Endothelial cell of umbilical vein (primary cell): ENCODE results near the gene ST3GAL4. TPM values are rescaled to one million over a fixed set of nuclear protein-coding genes. Genes with fewer than 3 reads are reported as not detected.

Experiments
- BruUV-seq: library from RNA; stranded (reverse); fragments of 400-500 nt; replicated peaks from 2 replicates; lab custom pipeline; 2021; lab: Mats Ljungman, UMichigan
- CTCF ChIA-PET: fragments of 300-600, 350-600 bp; sonication (Branson Sonifier 250); formaldehyde crosslinking; loops from one replicate; lab custom pipeline; 2021; ENCODE audit warnings: antibody characterized with exemption, inconsistent platforms; lab: Charles Lee
- POLR2A ChIA-PET: fragments of 300-600, 350-600 bp; sonication (Branson Sonifier 250); formaldehyde crosslinking; loops from one replicate; lab custom pipeline; 2021; ENCODE audit warnings: antibody characterized with exemption, inconsistent platforms; lab: Charles Lee
- DNase-seq: peaks from one replicate; pipeline ENCODE4 v3.0.0-alpha.2; 2011; ENCODE audit warnings: low read depth, low spot score
- FAIRE-seq: peaks from 2 replicates; lab custom pipeline; 2011; peaks lifted over from hg19 to GRCh38; lab: Jason Lieb, UNC
- H2AFZ ChIP-seq: 2 replicates; pipeline ENCODE4 v1.6.0; 2012; ENCODE audit warnings: low read depth, low read length, control low read depth, inconsistent platforms
- H3K27ac ChIP-seq: 2 replicates; pipeline ENCODE4 v1.5.1; 2011; ENCODE audit warnings: low read depth, mild to moderate bottlenecking, control low read depth, low read length, moderate library complexity; ENCODE audit not compliant: insufficient read depth
- H3K27me3 ChIP-seq, 2 experiments: 2 replicates each; pipeline versions ENCODE4 v1.6.0 to v1.6.1; 2011; ENCODE audit warnings: low read length in 2 of 2, mixed read lengths in 1 of 2; ENCODE audit not compliant: control insufficient read depth in 2 of 2, insufficient read depth in 2 of 2
- H3K36me3 ChIP-seq, 2 experiments: 2 replicates in 1 of 2; 3 replicates in 1 of 2; pipeline ENCODE4 v1.5.1; 2011; ENCODE audit warnings: low read length in 2 of 2, mild to moderate bottlenecking in 1 of 2, moderate library complexity in 1 of 2; ENCODE audit not compliant: control insufficient read depth in 2 of 2, insufficient read depth in 2 of 2; ENCODE audit errors: extremely low read depth in 1 of 2
- H3K4me1 ChIP-seq: 3 replicates; pipeline ENCODE4 v1.5.1; 2011; ENCODE audit warnings: mild to moderate bottlenecking, low read length; ENCODE audit not compliant: control insufficient read depth, insufficient read depth; ENCODE audit errors: extremely low read depth
- H3K4me2 ChIP-seq: 2 replicates; pipeline ENCODE4 v1.6.1; 2011; ENCODE audit warnings: low read length, control low read depth, mixed read lengths; ENCODE audit not compliant: insufficient read depth
- H3K4me3 ChIP-seq, 3 experiments: fragments of 200-600 bp in 1 of 3; sonication (generic), shearing (Covaris generic) in 1 of 3; replicated peaks in 1 of 3; 2 replicates each; pipeline ENCODE4 v1.5.1; 2011 to 2016; ENCODE audit warnings: control low read depth in 3 of 3, low read length in 3 of 3, mild to moderate bottlenecking in 2 of 3, inconsistent platforms in 1 of 3, low read depth in 1 of 3, moderate library complexity in 1 of 3; ENCODE audit not compliant: insufficient read depth in 1 of 3
- H3K79me2 ChIP-seq: 2 replicates; pipeline ENCODE4 v1.6.0; 2012; ENCODE audit warnings: low read length, inconsistent platforms; ENCODE audit not compliant: control insufficient read depth, insufficient read depth
- H3K9ac ChIP-seq: replicated peaks from 2 replicates; pipeline ENCODE3; 2011; ENCODE audit warnings: low read length, control low read depth; ENCODE audit not compliant: insufficient read depth; ENCODE audit errors: extremely low read depth
- H3K9me1 ChIP-seq: replicated peaks from 3 replicates; pipeline ENCODE4 v1.6.0; 2011; ENCODE audit warnings: mild to moderate bottlenecking, low read length; ENCODE audit not compliant: control insufficient read depth, insufficient read depth; ENCODE audit errors: extremely low read depth
- H3K9me3 ChIP-seq: replicated peaks from 2 replicates; pipeline ENCODE4 v1.5.1; 2012; ENCODE audit warnings: low read length, inconsistent platforms; ENCODE audit not compliant: control insufficient read depth, insufficient read depth
- H4K20me1 ChIP-seq: replicated peaks from 2 replicates; pipeline ENCODE3; 2011; ENCODE audit warnings: mild to moderate bottlenecking, low read length; ENCODE audit not compliant: control insufficient read depth, insufficient read depth; ENCODE audit errors: extremely low read depth
- EZH2 ChIP-seq: IDR thresholded peaks from 2 replicates; pipeline ENCODE4 v1.6.1; 2012; ENCODE audit warnings: borderline replicate concordance, low read depth, mild to moderate bottlenecking, moderate library complexity, low read length, inconsistent platforms; ENCODE audit not compliant: severe bottlenecking
- FOS ChIP-seq: IDR thresholded peaks from 2 replicates; pipeline ENCODE4 v1.6.1; 2011; ENCODE audit warnings: mild to moderate bottlenecking, low read length, moderate library complexity, borderline replicate concordance; ENCODE audit not compliant: insufficient read depth
- GATA2 ChIP-seq: IDR thresholded peaks from 2 replicates; pipeline ENCODE4 v1.7.0; 2011; ENCODE audit warnings: low read depth, mild to moderate bottlenecking, moderate library complexity, mixed read lengths, low read length; ENCODE audit not compliant: insufficient read length, insufficient read depth
- JUN ChIP-seq: IDR thresholded peaks from 2 replicates; pipeline ENCODE4 v1.6.1; 2011; ENCODE audit warnings: borderline replicate concordance, low read depth; ENCODE audit not compliant: insufficient read length, insufficient read depth
- MYC ChIP-seq: IDR thresholded peaks from one replicate; pipeline ENCODE4 v1.6.1; 2011; ENCODE audit warnings: mild to moderate bottlenecking, low read depth, low read length
- POLR2A ChIP-seq: IDR thresholded peaks from 2 replicates; pipeline ENCODE4 v1.6.1; 2012; ENCODE audit warnings: low read depth, mild to moderate bottlenecking, control low read depth, low read length
- POLR2AphosphoS5 ChIP-seq: IDR thresholded peaks from 2 replicates; pipeline ENCODE4 v1.6.1; 2012; ENCODE audit warnings: low read depth, mild to moderate bottlenecking, control low read depth, low read length, moderate library complexity; ENCODE audit not compliant: insufficient read depth
- dilution Hi-C: fragments of 300-500 bp; cut with MboI; formaldehyde crosslinking; loops from one replicate; pipeline ENCODE4 v1.15.0; 2019; ENCODE audit warnings: low sequenced_read_pairs; ENCODE audit not compliant: extremely low pct_ligation_motif_present
- intact Hi-C: fragments of 100-400 bp; cut with micrococcal nuclease; formaldehyde crosslinking; loops from one replicate; pipeline ENCODE4 v1.10.0; 2022
- polyA plus RNA-seq, 4 experiments: library from polyadenylated mRNA; depleted of rRNA in 3 of 4; stranded (reverse) in 3 of 4; unstranded in 1 of 4; fragments of >200 nt; gene quantifications; 2 replicates each; pipeline versions ENCODE4 v1.2.1 to v1.2.3, GENCODE V29; 2011 to 2012; ENCODE audit warnings: missing spikeins in 1 of 4
- total RNA-seq: library from RNA; stranded (reverse); gene quantifications from 2 replicates; pipeline ENCODE4 v1.2.3, GENCODE V29; 2021
- TF ChIP-seq, protein P1 (sequence below), 2 donors: IDR thresholded peaks; 1 replicate in 1 of 2; 2 replicates in 1 of 2; pipeline ENCODE4 v1.5.1; 2011; ENCODE audit warnings: low read length in 2 of 2, mild to moderate bottlenecking in 2 of 2, moderate library complexity in 2 of 2, control low read depth in 1 of 2, inconsistent platforms in 1 of 2, low read depth in 1 of 2; ENCODE audit not compliant: insufficient read depth in 1 of 2; ENCODE audit errors: extremely low read depth in 1 of 2
- TF ChIP-seq, protein P2 (sequence below): IDR thresholded peaks from 2 replicates; pipeline ENCODE4 v1.6.1; 2011; ENCODE audit not compliant: insufficient read depth, insufficient read length

The ST3GAL4 gene
- total and polyA plus RNA-seq, 2 donors (not counting 3 experiments of a cell fraction or from before 2014, with no cell fraction given), result 17.7 to 19.4 TPM

DNA sequence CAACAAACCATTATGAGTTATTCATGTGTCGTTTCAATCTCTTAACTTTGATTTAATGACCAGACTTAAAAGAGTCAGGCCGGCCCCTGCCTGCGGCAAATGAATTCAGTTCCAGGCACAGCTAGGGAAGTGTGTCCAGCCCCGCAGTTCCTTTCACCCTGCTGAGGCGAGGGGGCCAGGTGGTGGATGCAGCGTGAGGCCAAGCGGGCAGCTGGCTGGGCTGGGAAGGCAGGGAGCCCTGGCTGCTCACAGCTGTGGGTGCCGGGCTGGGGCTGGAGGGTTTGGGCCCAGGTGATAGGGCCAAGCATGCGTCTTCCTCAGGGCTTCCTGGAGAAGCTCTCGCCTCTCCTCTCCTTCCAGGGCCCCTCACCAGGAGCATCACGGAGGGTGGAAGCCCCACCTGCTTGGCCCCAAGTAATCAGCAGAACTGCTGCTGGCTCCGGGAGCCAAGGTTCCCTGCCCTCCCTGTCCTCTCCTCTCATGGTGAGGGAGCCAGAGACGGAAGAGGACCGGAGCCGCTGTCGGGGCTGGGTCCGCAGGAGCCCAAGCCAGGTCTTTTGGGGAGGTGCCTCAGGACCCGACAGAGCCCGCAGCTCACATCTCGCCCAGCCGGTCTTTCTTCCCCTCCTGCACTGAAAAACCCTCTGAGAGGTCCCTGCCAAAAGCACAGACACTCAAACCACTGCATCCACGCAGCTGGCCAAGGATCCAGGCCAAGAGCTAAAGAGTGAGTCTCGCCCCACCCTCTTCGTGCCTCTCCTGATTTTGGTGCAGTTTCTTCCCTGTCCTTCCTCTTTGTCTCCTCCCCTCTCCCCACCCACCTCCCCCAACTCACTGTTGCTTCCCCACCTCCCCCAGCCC lies 97.0 kb downstream of the ST3GAL4 start:
- H3K36me3 ChIP-seq, result no peaks in the 10 kb centered on the region
- no peak overlapping the region for H2AFZ ChIP-seq
- intact Hi-C loops, result no loop called here
- no peaks in the 10 kb centered on the region for H4K20me1 ChIP-seq
- no TSS peak for BruUV-seq
- H3K4me3 ChIP-seq, result no peak overlapping the region
- POLR2A ChIA-PET, result no interaction called here
- dilution Hi-C loops, result no loop called here
- no peak overlapping the region for H3K9ac ChIP-seq
- H3K27ac ChIP-seq, result no peak overlapping the region
- no peaks in the 10 kb centered on the region for H3K9me1 ChIP-seq
- TF ChIP-seq FOS, result no peak
- TF ChIP-seq, protein P1, sequence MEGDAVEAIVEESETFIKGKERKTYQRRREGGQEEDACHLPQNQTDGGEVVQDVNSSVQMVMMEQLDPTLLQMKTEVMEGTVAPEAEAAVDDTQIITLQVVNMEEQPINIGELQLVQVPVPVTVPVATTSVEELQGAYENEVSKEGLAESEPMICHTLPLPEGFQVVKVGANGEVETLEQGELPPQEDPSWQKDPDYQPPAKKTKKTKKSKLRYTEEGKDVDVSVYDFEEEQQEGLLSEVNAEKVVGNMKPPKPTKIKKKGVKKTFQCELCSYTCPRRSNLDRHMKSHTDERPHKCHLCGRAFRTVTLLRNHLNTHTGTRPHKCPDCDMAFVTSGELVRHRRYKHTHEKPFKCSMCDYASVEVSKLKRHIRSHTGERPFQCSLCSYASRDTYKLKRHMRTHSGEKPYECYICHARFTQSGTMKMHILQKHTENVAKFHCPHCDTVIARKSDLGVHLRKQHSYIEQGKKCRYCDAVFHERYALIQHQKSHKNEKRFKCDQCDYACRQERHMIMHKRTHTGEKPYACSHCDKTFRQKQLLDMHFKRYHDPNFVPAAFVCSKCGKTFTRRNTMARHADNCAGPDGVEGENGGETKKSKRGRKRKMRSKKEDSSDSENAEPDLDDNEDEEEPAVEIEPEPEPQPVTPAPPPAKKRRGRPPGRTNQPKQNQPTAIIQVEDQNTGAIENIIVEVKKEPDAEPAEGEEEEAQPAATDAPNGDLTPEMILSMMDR (IDR thresholded peaks at IDR 0.05; ENCODE audit: extremely low read depth in 1 of 2, insufficient read depth in 1 of 2, low read depth in 1 of 2, low read length in 2 of 2), result no peak
- no peak for TF ChIP-seq MYC
- TF ChIP-seq GATA2, result no peak
- TF ChIP-seq POLR2A, result no peak
- TF ChIP-seq POLR2AphosphoS5, result no peak
- no peak for TF ChIP-seq EZH2
- TF ChIP-seq JUN, result no peak
- TF ChIP-seq, protein P2, sequence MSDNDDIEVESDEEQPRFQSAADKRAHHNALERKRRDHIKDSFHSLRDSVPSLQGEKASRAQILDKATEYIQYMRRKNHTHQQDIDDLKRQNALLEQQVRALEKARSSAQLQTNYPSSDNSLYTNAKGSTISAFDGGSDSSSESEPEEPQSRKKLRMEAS, result no peak
- no peaks in the 10 kb centered on the region for H3K79me2 ChIP-seq
- no peak for FAIRE-seq
- H3K27me3 ChIP-seq, result peaks cover 0 to 3% of the 10 kb centered on the region in 2 experiments
- CTCF ChIA-PET, result interaction anchor here (0.8 to 1.6 kb wide), 4 partner anchors 10 to 28 kb away, joined by 3 to 4 read pairs (median 4); no protein-coding TSS in a partner anchor
- H3K4me1 ChIP-seq, result no peaks in the 10 kb centered on the region
- no peak for DNase-seq
- no peaks in the 10 kb centered on the region for H3K9me3 ChIP-seq
- H3K4me2 ChIP-seq, result no peak overlapping the region
